ENCODE measurements around the gene PLEKHJ1. TPM values are rescaled to one million over a fixed set of nuclear protein-coding genes. Genes with fewer than 3 reads are reported as not detected.

PLEKHJ1 gene
- total and polyA plus RNA-seq, 2 of the 13 experiments (the other 11 are each of a cell fraction or from before 2014, with no cell fraction given): 70.5 to 130 TPM

GRCh38 chr19:2253106-2254063, 17.3 kb upstream of the PLEKHJ1 start (continued):
- TF ChIP-seq ZNF333 (CRISPR knock-in tag; IDR thresholded peaks at IDR 0.05; ENCODE audit: borderline replicate concordance) (peak; percentile 20; the same call in 1 of the 2 replicates), RBM39 (IDR thresholded peaks at IDR 0.05; ENCODE audit: low read depth, low read length, poor library complexity, severe bottlenecking) (peak; percentile 30), SRSF4 (IDR thresholded peaks at IDR 0.05; ENCODE audit: low read depth, low read length, poor library complexity, severe bottlenecking) (no peak), CEBPB (IDR thresholded peaks at IDR 0.05; ENCODE audit: borderline replicate concordance, low read depth, low read length) (peak; percentile 69), HIVEP1 (CRISPR knock-in tag; IDR thresholded peaks at IDR 0.05) (peak; percentile 24; the same call in 1 of the 2 replicates), THAP11 (CRISPR knock-in tag; IDR thresholded peaks at IDR 0.05) (0 out of 2 replicates have a peak, but pooled peaks have one; percentile 25), HMGXB3 (CRISPR knock-in tag; IDR thresholded peaks at IDR 0.05; ENCODE audit: borderline replicate concordance) (no peak)
- TF ChIP-seq, protein P1, sequence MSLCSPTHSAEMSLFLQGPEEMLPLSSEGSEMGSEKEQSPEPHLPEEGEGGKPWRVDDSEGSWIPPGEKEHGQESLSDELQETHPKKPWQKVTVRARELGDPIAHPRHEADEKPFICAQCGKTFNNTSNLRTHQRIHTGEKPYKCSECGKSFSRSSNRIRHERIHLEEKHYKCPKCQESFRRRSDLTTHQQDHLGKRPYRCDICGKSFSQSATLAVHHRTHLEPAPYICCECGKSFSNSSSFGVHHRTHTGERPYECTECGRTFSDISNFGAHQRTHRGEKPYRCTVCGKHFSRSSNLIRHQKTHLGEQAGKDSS (CRISPR knock-in tag; IDR thresholded peaks at IDR 0.05; ENCODE audit: borderline replicate concordance, low read depth): 0 out of 2 replicates have a peak, but pooled peaks have one; percentile 10
- TF ChIP-seq, protein P2, sequence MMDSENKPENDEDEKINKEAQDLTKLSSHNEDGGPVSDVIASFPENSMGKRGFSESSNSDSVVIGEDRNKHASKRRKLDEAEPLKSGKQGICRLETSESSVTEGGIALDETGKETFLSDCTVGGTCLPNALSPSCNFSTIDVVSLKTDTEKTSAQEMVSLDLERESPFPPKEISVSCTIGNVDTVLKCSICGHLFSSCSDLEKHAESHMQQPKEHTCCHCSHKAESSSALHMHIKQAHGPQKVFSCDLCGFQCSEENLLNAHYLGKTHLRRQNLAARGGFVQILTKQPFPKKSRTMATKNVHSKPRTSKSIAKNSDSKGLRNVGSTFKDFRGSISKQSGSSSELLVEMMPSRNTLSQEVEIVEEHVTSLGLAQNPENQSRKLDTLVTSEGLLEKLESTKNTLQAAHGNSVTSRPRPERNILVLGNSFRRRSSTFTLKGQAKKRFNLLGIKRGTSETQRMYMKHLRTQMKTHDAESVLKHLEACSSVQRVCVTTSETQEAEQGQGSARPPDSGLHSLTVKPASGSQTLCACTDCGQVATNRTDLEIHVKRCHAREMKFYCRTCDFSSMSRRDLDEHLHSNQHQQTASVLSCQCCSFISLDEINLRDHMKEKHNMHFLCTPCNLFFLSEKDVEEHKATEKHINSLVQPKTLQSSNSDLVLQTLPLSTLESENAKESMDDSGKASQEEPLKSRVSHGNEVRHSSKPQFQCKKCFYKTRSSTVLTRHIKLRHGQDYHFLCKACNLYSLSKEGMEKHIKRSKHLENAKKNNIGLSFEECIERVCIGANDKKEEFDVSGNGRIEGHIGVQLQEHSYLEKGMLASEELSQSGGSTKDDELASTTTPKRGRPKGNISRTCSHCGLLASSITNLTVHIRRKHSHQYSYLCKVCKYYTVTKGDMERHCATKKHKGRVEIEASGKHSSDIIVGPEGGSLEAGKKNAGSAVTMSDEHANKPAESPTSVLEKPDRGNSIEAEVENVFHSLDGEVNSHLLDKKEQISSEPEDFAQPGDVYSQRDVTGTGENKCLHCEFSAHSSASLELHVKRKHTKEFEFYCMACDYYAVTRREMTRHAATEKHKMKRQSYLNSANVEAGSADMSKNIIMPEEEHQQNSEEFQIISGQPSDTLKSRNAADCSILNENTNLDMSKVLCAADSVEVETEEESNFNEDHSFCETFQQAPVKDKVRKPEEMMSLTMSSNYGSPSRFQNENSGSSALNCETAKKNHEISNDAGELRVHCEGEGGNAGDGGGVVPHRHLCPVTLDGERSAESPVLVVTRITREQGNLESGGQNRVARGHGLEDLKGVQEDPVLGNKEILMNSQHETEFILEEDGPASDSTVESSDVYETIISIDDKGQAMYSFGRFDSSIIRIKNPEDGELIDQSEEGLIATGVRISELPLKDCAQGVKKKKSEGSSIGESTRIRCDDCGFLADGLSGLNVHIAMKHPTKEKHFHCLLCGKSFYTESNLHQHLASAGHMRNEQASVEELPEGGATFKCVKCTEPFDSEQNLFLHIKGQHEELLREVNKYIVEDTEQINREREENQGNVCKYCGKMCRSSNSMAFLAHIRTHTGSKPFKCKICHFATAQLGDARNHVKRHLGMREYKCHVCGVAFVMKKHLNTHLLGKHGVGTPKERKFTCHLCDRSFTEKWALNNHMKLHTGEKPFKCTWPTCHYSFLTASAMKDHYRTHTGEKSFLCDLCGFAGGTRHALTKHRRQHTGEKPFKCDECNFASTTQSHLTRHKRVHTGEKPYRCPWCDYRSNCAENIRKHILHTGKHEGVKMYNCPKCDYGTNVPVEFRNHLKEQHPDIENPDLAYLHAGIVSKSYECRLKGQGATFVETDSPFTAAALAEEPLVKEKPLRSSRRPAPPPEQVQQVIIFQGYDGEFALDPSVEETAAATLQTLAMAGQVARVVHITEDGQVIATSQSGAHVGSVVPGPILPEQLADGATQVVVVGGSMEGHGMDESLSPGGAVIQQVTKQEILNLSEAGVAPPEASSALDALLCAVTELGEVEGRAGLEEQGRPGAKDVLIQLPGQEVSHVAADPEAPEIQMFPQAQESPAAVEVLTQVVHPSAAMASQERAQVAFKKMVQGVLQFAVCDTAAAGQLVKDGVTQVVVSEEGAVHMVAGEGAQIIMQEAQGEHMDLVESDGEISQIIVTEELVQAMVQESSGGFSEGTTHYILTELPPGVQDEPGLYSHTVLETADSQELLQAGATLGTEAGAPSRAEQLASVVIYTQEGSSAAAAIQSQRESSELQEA (CRISPR knock-in tag; IDR thresholded peaks at IDR 0.05; ENCODE audit: not compliant biosample characterization): peak; percentile 35
- TF ChIP-seq, protein P3, sequence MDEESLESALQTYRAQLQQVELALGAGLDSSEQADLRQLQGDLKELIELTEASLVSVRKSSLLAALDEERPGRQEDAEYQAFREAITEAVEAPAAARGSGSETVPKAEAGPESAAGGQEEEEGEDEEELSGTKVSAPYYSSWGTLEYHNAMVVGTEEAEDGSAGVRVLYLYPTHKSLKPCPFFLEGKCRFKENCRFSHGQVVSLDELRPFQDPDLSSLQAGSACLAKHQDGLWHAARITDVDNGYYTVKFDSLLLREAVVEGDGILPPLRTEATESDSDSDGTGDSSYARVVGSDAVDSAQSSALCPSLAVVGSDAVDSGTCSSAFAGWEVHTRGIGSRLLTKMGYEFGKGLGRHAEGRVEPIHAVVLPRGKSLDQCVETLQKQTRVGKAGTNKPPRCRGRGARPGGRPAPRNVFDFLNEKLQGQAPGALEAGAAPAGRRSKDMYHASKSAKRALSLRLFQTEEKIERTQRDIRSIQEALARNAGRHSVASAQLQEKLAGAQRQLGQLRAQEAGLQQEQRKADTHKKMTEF (CRISPR knock-in tag; IDR thresholded peaks at IDR 0.05): peak; percentile 54; the same call in 1 of the 2 replicates
